GM19043 (cell line): ENCODE results near the gene MMP8.
A peak's percentile ranks its signal among the peaks of the same experiment; 100 is the strongest.
"Not testable (repeated sequence)": the region's sequence is repeated elsewhere in the genome, so short reads cannot be mapped to it uniquely, and the experiment has no call there.

Source experiments
- ATAC-seq: cut with Tn5 transposase; IDR thresholded peaks from one replicate; pipeline ENCODE4 v1.9.1; 2021; ENCODE audit warnings: low read depth; ENCODE audit not compliant: unreplicated experiment

MMP8 gene, protein sequence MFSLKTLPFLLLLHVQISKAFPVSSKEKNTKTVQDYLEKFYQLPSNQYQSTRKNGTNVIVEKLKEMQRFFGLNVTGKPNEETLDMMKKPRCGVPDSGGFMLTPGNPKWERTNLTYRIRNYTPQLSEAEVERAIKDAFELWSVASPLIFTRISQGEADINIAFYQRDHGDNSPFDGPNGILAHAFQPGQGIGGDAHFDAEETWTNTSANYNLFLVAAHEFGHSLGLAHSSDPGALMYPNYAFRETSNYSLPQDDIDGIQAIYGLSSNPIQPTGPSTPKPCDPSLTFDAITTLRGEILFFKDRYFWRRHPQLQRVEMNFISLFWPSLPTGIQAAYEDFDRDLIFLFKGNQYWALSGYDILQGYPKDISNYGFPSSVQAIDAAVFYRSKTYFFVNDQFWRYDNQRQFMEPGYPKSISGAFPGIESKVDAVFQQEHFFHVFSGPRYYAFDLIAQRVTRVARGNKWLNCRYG

GRCh38 chr11:102724904-102725500 lies at the start of gene MMP8:
Gene MMP8 (minus strand): TSS chr11:102724954. CDS start chr11:102724855, 99 bp downstream.
- ATAC-seq, result no peak

DNA sequence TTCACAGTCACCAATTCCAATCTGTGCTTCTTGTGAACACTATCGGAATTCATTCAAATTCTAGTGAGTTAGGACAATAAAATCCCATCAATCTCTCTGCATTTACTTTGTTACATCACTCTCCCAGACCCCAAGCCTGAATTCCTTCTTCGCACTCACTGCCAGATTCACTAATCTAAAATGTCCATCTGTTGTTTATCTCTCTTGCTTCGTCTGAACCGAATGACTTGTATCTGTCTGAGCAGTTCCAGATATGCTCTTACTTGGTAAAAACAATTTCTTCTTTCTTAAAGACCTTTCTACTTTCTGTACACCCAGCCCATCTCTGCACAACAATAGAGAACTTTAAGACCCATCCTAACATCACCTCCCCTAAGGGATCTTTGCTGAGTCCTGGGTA lies 48.6 kb upstream of the MMP8 start:
- ATAC-seq, result no peak

- ATAC-seq, result no peak
Measured at GRCh38 chr11:102771351-102771750, 46.6 kb upstream of the MMP8 start.

DNA sequence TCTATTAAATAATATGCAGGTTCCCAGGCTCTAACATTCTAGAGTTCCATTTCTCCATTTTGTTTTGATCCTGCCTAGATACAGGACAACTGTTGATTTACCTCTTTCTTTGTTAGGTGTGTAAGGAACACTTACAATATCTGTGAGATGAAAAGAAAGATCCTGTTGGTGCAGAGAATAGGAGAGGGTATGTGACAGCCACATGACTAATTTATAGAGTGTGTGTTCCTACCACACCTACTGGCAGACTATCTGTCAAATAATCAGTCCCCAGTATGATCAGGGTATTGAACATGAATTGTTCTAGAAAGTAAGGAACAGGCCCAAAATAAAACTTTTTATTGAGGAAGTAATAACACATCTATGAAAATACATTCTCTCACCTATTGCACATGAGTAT lies 45.4 kb upstream of the MMP8 start:
- no peak for ATAC-seq

DNA sequence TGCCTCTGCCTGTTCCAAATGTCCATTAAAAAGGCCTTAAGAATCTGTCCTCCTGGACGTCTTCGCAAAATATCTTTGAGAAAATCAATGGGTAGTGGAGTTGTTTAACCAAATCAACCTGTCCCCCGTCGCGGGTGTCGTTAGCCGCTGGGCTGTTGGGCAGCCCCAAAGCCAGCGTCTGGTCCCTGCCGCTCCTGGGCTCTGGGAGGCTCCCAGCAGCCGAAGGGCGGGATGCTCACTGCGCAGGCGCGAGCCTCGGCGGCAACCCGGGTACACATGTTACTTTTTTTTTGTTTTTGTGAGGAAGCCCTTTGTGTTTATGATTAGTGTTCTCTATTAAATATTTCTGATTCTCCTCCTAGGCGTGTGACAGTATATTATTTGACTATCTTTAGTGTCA lies 43.0 kb upstream of the MMP8 start:
- no peak for ATAC-seq

- ATAC-seq, result no peak
Measured at GRCh38 chr11:102763440-102763839, 38.7 kb upstream of the MMP8 start.

DNA sequence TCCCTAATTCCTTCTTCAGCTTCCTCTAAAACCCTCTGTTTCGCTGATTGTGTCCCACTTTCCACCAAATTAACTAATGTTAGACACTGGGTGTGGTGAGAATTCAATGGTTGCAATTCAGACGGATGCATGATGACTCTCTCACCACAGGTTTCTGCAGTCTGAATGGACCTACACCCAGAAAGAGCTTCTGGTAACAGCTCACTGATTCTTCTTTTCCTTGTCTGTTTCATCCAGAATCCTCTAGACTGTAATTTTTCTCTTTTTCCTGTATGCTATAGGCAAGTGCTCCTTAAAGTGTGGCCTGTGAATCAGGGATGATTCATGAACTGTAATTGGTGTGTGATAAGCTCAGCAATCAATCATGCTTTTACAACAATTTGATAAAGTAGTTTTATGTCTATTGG lies 37.6 kb upstream of the MMP8 start:
- no peak for ATAC-seq

DNA sequence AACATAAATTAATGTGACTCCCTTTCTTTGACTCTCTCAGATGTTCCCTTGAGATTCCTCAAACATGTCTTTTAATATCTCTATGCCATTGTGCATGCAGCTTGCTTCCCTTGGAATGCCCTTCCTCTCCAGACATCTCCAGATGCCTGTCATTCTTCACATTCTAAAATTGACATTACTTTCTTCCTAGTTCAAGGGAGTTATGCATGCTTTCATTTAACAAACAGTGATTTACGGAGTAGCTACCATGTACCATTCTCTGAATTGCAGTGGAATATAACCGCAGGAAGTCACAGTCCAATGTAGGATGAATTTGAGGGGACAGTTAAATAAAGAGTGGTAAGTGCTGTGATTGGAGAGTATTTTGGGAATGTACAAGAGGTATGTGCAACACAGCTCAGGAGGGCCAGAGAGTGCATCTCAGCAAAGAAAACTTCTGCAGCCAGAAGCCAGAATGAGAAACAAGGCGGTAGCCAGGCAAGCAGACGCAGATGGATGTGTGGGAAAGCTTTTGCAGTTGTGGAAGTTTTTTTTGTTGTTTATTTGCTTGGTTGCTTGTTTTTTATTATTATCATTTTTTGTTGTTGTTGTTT lies 37.0 kb upstream of the MMP8 start:
- no peak for ATAC-seq

- ATAC-seq, result no peak
Measured at GRCh38 chr11:102760344-102761035, 35.7 kb upstream of the MMP8 start.

GRCh38 chr11:102757823-102758549 lies 33.2 kb upstream of the MMP8 start:
- no peak for ATAC-seq

GRCh38 chr11:102753267-102753666 lies 28.5 kb upstream of the MMP8 start:
- ATAC-seq, result no peak

DNA sequence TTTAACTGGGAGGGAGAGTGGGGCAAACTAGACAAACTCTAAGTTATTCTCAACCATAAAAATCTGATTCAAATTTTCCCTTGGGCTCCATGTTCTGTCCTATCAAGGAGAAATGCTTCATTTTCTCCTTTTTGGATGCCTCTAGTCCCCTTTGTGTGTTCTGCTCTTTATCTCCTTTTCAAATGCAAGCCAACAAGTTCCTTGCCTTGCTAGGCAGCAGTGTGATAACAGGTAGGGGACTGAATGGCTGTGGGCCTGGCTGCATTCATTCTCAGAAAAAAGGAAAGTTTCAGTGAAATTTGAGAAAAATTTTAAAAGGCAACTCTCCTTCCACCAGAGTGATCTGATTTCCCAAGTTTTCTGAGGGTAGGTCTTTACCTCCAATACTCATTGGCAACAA lies 26.9 kb upstream of the MMP8 start:
- no peak for ATAC-seq

DNA sequence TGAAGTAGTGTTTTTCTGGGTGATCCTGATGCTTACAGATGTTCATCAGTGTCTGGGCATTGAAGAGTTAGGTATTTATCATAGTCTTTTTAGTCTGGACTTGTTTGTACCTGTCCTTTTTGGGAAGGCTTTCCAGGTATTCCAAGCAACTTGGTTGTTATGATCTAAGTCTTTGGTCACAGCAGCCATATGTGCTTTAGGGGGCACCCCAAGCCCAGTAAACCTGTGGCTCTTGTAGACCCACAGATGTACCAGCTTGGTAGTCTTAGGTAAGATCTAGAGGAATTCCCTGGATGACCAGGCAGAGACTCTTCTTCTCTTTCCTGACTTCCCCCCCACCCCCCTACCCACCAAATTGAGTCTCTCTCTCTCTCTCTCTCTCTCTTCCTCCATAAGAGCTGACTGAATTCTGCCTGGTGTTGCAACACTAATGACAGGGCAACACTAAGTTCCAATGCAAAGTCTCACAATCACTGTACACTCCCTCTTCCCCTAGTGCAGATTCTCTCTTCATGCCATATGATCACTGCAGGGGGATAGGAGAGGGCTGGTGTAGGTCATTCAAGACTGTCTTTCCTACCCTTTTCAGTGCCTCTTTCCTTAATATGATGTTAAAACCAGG lies 24.5 kb upstream of the MMP8 start:
- no peak for ATAC-seq

- not testable (repeated sequence) for ATAC-seq
Measured at GRCh38 chr11:102746746-102747578, 22.2 kb upstream of the MMP8 start.

DNA sequence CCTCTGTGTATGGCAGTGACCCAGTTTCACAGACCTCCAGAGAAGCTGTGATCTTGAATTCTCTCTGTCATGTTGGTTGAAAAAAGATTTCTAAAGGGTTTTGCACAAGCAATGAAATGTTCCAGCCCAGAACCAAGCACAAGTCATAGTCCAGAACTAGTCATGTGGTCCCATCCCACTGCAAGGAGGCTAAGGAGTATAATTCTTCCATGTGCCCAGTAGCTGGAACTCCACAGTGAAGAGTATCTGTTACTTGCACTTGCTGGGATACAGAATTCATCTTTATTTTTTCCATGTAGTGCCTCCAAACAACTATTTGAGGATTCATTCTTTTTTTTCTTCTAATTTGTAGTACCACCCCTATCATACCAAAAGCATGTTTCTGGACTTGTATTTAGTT lies 9.9 kb upstream of the MMP8 start:
- ATAC-seq, result no peak

DNA sequence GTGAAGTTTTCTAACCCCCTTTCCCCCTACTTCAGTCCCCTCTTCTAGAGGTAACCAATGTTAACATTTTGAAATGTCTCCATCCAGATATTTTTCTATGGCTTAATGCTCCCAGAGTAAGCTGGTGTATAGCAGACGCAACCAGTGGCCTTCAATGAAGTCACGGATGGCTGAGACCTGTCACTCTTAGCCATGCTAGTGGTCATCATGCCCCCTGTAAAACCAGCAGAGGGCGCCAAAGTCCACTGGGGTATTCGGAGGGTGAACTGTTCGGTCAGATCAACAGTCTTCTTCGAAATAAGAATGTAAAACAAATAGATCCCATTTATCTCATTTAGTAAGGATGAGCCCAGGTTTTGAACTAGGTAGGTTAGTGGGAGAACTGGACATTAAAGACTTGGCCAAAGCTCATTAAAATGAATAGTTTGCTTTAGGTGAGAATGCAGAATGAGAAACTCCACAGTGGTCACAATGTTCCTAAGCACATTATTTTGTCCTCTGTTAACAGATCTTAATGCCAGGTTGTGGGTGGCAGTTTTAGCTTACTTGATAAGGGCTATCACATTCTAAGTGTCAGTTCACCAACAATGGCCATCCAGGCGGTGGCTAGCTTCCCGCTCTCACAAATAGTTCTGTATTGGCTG lies 8.6 kb upstream of the MMP8 start:
- ATAC-seq, result peak; percentile 91

DNA sequence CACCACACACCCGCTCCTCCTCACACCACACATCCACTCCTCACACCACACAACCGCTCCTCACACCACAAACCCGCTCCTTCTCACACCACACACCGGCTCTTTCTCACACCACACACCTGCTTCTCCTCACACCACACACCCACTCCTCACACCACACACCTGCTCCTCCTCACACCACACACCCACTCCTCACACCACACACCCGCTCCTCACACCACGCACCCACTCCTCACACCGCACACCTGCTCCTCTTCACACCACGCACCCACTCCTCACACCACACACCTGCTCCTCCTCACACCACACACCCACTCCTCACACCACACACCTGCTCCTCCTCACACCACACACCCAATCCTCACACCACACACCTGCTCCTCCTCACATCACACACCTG lies 6.2 kb upstream of the MMP8 start:
- not testable (repeated sequence) for ATAC-seq
